ENCODE measurements around the gene DHX30.

GRCh38 chr3:47870702-47871260 is 67.8 kb downstream of the DHX30 start:
- TF ChIP-seq CTCF (IDR thresholded peaks at IDR 0.05; ENCODE audit: low read length) (no peak), EZH2 (IDR thresholded peaks at IDR 0.05; ENCODE audit: borderline replicate concordance, low read length) (no peak)
